Measurements from ENCODE around the gene RECQL5. TPM values are rescaled to one million over a fixed set of nuclear protein-coding genes. Genes with fewer than 3 reads are reported as not detected.

The RECQL5 gene
- total RNA-seq (22.2 TPM), polyA plus RNA-seq (19.6 TPM)

- H3K4me1 ChIP-seq (ENCODE audit: insufficient read depth): no peaks in the 10 kb centered on the region
- peak within 1 kb of the TSS; percentile 88 for H3K27ac ChIP-seq (ENCODE audit: low read depth)
- WGBS: under 1% methylated on average over 55 of the region's 55 CpGs
- H3K36me3 ChIP-seq (ENCODE audit: insufficient read depth): no peaks in the 10 kb centered on the region
- peak; percentile 98 for DNase-seq (ENCODE audit: extremely low spot score)
- H3K4me3 ChIP-seq (ENCODE audit: low read depth, low read length): peak within 1 kb of the TSS; percentile 61
Observed at GRCh38 chr17:75666959-75667790, at the start of gene RECQL5, which contains the start of gene SAP30BP. Gene RECQL5, minus strand, starts transcription at chr17:75667154. Its CDS starts 597 bp downstream, at chr17:75666557. Gene SAP30BP, plus strand, starts transcription at chr17:75667338. Its CDS starts 35 bp downstream, at chr17:75667373.

GRCh38 chr17:75712446-75712845 is 45.5 kb upstream of the RECQL5 start:
- no peak for DNase-seq (ENCODE audit: extremely low spot score)
- WGBS: 74% methylated on average over 2 of the region's 2 CpGs
- H3K36me3 ChIP-seq (ENCODE audit: insufficient read depth): no peaks in the 10 kb centered on the region
- H3K4me1 ChIP-seq (ENCODE audit: insufficient read depth): no peaks in the 10 kb centered on the region
- no peak overlapping the region for H3K27ac ChIP-seq (ENCODE audit: low read depth)
- no peak overlapping the region for H3K4me3 ChIP-seq (ENCODE audit: low read depth, low read length)

- peak overlapping the region; percentile 50 for H3K27ac ChIP-seq (ENCODE audit: low read depth)
Observed at GRCh38 chr17:75707079-75707571, 40.2 kb upstream of the RECQL5 start.

GRCh38 chr17:75706042-75706728 is 39.2 kb upstream of the RECQL5 start:
- Histone ChIP-seq H3K27ac (ENCODE audit: low read depth) (no peak overlapping the region), H3K4me3 (ENCODE audit: low read depth, low read length) (no peak overlapping the region), H3K36me3 (ENCODE audit: insufficient read depth) (peaks cover 3% of the 10 kb centered on the region), H3K4me1 (ENCODE audit: insufficient read depth) (no peaks in the 10 kb centered on the region)
- 92% methylated on average over 20 of the region's 20 CpGs for WGBS
- no peak for DNase-seq (ENCODE audit: extremely low spot score)

More at GRCh38 chr17:75707079-75707571, 40.2 kb upstream of the RECQL5 start:
- DNase-seq (ENCODE audit: extremely low spot score): no peak
- Histone ChIP-seq H3K4me1 (ENCODE audit: insufficient read depth) (no peaks in the 10 kb centered on the region), H3K36me3 (ENCODE audit: insufficient read depth) (peaks cover 3% of the 10 kb centered on the region), H3K4me3 (ENCODE audit: low read depth, low read length) (no peak overlapping the region)
- 72% methylated on average over 12 of the region's 12 CpGs for WGBS

GRCh38 chr17:75704963-75705875 is 38.3 kb upstream of the RECQL5 start:
- H3K4me3 ChIP-seq (ENCODE audit: low read depth, low read length): no peak overlapping the region
- no peak for DNase-seq (ENCODE audit: extremely low spot score)
- 80% methylated on average over 27 of the region's 27 CpGs for WGBS
- peaks cover 3% of the 10 kb centered on the region for H3K36me3 ChIP-seq (ENCODE audit: insufficient read depth)
- H3K4me1 ChIP-seq (ENCODE audit: insufficient read depth): no peaks in the 10 kb centered on the region
- H3K27ac ChIP-seq (ENCODE audit: low read depth): no peak overlapping the region

GRCh38 chr17:75703591-75703990 is 36.6 kb upstream of the RECQL5 start:
- DNase-seq (ENCODE audit: extremely low spot score): no peak
- Histone ChIP-seq H3K27ac (ENCODE audit: low read depth) (no peak overlapping the region), H3K4me1 (ENCODE audit: insufficient read depth) (no peaks in the 10 kb centered on the region), H3K4me3 (ENCODE audit: low read depth, low read length) (no peak overlapping the region), H3K36me3 (ENCODE audit: insufficient read depth) (peaks cover 3% of the 10 kb centered on the region)
- 93% methylated on average over 9 of the region's 9 CpGs for WGBS

GRCh38 chr17:75703191-75703590 is 36.2 kb upstream of the RECQL5 start:
- no peak overlapping the region for H3K27ac ChIP-seq (ENCODE audit: low read depth)
- H3K36me3 ChIP-seq (ENCODE audit: insufficient read depth): peaks cover 3% of the 10 kb centered on the region

GRCh38 chr17:75701288-75701687 is 34.3 kb upstream of the RECQL5 start:
- no peaks in the 10 kb centered on the region for H3K4me1 ChIP-seq (ENCODE audit: insufficient read depth)
- WGBS: 86% methylated on average over 10 of the region's 10 CpGs
- H3K27ac ChIP-seq (ENCODE audit: low read depth): peak overlapping the region; percentile 51
- H3K36me3 ChIP-seq (ENCODE audit: insufficient read depth): peaks cover 3% of the 10 kb centered on the region
- H3K4me3 ChIP-seq (ENCODE audit: low read depth, low read length): no peak overlapping the region
- DNase-seq (ENCODE audit: extremely low spot score): no peak

More at GRCh38 chr17:75703191-75703590, 36.2 kb upstream of the RECQL5 start:
- WGBS: 95% methylated on average over 12 of the region's 12 CpGs
- DNase-seq (ENCODE audit: extremely low spot score): no peak
- Histone ChIP-seq H3K4me1 (ENCODE audit: insufficient read depth) (no peaks in the 10 kb centered on the region), H3K4me3 (ENCODE audit: low read depth, low read length) (no peak overlapping the region)

GRCh38 chr17:75698659-75699058 is 31.7 kb upstream of the RECQL5 start:
- no peak overlapping the region for H3K27ac ChIP-seq (ENCODE audit: low read depth)
- no peaks in the 10 kb centered on the region for H3K4me1 ChIP-seq (ENCODE audit: insufficient read depth)
- H3K4me3 ChIP-seq (ENCODE audit: low read depth, low read length): no peak overlapping the region
- 90% methylated on average over 3 of the region's 3 CpGs for WGBS
- H3K36me3 ChIP-seq (ENCODE audit: insufficient read depth): no peaks in the 10 kb centered on the region
- no peak for DNase-seq (ENCODE audit: extremely low spot score)

- Histone ChIP-seq H3K4me3 (ENCODE audit: low read depth, low read length) (no peak overlapping the region), H3K36me3 (ENCODE audit: insufficient read depth) (no peaks in the 10 kb centered on the region), H3K4me1 (ENCODE audit: insufficient read depth) (no peaks in the 10 kb centered on the region), H3K27ac (ENCODE audit: low read depth) (no peak overlapping the region)
- 80% methylated on average over 10 of the region's 10 CpGs for WGBS
- DNase-seq (ENCODE audit: extremely low spot score): no peak
Observed at GRCh38 chr17:75697651-75698291, 30.8 kb upstream of the RECQL5 start.

- WGBS: 92% methylated on average over 12 of the region's 12 CpGs
- Histone ChIP-seq H3K4me1 (ENCODE audit: insufficient read depth) (no peaks in the 10 kb centered on the region), H3K27ac (ENCODE audit: low read depth) (no peak overlapping the region), H3K4me3 (ENCODE audit: low read depth, low read length) (no peak overlapping the region), H3K36me3 (ENCODE audit: insufficient read depth) (no peaks in the 10 kb centered on the region)
- no peak for DNase-seq (ENCODE audit: extremely low spot score)
Observed at GRCh38 chr17:75695830-75696271, 28.9 kb upstream of the RECQL5 start.

- no peaks in the 10 kb centered on the region for H3K36me3 ChIP-seq (ENCODE audit: insufficient read depth)
- H3K27ac ChIP-seq (ENCODE audit: low read depth): no peak overlapping the region
- WGBS: 90% methylated on average over 7 of the region's 7 CpGs
- no peaks in the 10 kb centered on the region for H3K4me1 ChIP-seq (ENCODE audit: insufficient read depth)
- H3K4me3 ChIP-seq (ENCODE audit: low read depth, low read length): no peak overlapping the region
- DNase-seq (ENCODE audit: extremely low spot score): no peak
Observed at GRCh38 chr17:75695141-75695829, 28.3 kb upstream of the RECQL5 start.
